Posterior vena cava (tissue), 2 donors: Measurements from ENCODE around the gene FAM162A. TPM values are rescaled to one million over a fixed set of nuclear protein-coding genes. Genes with fewer than 3 reads are reported as not detected.
"Not testable (repeated sequence)": the region's sequence is repeated elsewhere in the genome, so short reads cannot be mapped to it uniquely, and the experiment has no call there.

Source experiments
- DNase-seq: peaks from one replicate; pipeline ENCODE4 v3.0.0-alpha.2; 2020; ENCODE audit warnings: low spot score
- intact Hi-C, 2 donors: fragments of 100-400 bp; cut with DNase I; formaldehyde crosslinking; loops; one replicate each; pipeline versions ENCODE4 v1.14.1 to v1.14.2; 2022 to 2023
- total RNA-seq, 2 donors: library from RNA; stranded (reverse); fragmentation: NEBNext Ultra II Directional; extraction: Animal tissue kit (Norgen Biotek cat#: 25700); gene quantifications; one replicate each; pipeline ENCODE4 v1.2.1, GENCODE V29; 2021
- donor health status: DM: yes; HTN: yes; CAD: no.
- donor health status: DM: yes; HTN: yes; CAD: no.

Gene FAM162A
- total RNA-seq, 2 donors from 2014 or later = 31.5 to 36.9 TPM

GRCh38 chr3:122410639-122411038, 26.7 kb downstream of the FAM162A start:
- intact Hi-C loops = loop anchor here in 1 of 2 donors (10.0 kb wide), 1 partner anchor 1134 kb away; no protein-coding TSS in a partner anchor
- no peak for DNase-seq

- DNase-seq = no peak
- intact Hi-C loops = loop anchor here in 1 of 2 donors (10.0 kb wide), 1 partner anchor 1130 kb away; no protein-coding TSS in a partner anchor
These were observed 30.4 kb downstream of the FAM162A start for GRCh38 chr3:122414391-122414790.

GRCh38 chr3:122415104-122415744, 31.2 kb downstream of the FAM162A start:
- no peak for DNase-seq
- intact Hi-C loops = loop anchor here in 1 of 2 donors (10.0 kb wide), 1 partner anchor 1130 kb away; no protein-coding TSS in a partner anchor

DNA sequence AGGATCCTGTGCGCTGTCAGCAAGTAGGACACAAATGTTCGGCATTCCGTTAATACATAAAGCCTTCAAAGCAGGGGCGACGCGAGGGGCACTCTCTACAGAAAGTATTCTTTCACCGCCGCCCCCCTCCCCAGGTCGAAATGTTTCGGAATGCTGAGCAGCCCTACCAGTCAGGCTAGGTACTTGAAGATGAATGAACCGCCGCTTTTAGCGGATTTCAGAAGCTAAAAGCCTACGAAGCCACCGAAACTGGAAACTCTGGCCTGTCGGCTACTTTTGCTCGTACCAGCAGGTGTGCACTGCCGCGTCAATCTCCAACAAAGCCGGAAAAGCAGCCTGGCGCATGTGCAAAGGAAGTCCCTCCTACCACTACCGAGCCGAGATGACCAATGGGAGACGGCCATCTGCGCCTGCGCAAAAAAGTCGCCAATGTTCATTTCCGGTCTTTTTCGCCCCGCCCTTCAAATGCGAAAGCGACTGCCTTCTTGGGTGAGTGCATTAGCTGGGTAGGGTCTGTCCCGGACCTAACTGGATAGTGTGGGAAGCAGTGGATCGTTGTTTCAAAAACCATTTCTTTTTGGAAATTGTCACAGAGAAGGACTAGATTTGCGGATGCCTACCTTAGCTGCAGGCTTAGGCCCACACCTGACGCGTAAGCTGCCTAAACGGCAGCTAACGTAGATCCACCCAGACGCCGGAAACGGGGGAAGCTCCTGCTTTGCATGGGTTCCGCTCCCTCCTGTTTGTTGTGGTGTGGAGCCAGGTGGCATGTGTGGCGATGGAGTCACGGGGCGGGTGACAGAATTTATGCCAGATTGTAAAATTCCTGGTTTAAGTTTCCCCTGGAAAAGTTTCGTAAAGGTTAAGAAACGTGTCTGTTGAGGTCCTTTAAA, 32.0 kb downstream of the FAM162A start, which contains the start of gene WDR5B:
TSS of gene WDR5B (minus strand) at position 301 of the 893 bp plus-strand sequence. CDS start 534 bp downstream, outside the sequence.
- DNase-seq = peak; percentile 99
- intact Hi-C loops = loop anchor here in 1 of 2 donors (10.0 kb wide), 1 partner anchor 1129 kb away; no protein-coding TSS in a partner anchor

DNA sequence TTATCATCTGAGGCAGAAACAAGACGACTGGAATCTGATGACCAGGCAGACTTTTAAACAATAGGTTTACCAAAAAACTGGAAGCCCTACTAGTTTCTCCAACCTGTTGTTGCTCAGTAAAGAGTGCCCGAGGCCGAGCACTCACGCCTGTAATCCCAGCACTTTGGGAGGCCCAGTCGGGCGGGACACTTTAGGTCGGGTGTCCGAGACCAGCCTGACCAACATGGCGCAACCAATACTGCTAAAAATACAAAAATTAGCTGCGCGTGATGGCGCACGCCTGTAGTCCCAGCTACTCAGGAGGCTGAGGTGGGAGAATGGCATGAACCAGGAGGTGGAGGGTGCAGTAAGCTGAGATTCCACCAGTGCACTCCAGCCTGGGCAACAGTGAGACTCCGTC, 33.0 kb downstream of the FAM162A start:
- no peak for DNase-seq
- intact Hi-C loops = loop anchor here in 1 of 2 donors (10.0 kb wide), 1 partner anchor 1128 kb away; no protein-coding TSS in a partner anchor

DNA sequence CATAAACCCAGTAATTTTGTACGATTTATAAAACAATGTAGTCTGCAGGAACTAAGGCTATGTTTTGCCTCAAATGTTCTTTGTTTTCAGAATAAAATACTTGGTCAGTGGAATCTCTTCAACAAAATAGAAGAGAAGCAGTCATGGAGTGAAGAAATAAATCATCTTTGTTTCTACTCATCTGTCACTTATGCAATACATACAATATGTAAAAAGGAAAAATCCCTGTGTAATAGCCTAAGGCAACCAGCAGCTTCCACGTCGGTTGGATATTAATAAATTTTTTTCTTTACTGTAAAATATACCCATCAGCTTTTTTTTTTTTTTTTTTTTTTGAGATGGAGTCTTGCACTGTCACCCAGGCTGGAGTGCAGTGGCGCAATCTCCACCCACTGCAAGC, 37.1 kb downstream of the FAM162A start:
- DNase-seq = no peak

GRCh38 chr3:122421836-122422235, 37.9 kb downstream of the FAM162A start:
- DNase-seq = no peak
- intact Hi-C loops = no loop called here

More for the DNA sequence above, 37.1 kb downstream of the FAM162A start:
- intact Hi-C loops = no loop called here

- intact Hi-C loops = no loop called here
- no peak for DNase-seq
These were observed 44.0 kb downstream of the FAM162A start for GRCh38 chr3:122427857-122428471.

DNA sequence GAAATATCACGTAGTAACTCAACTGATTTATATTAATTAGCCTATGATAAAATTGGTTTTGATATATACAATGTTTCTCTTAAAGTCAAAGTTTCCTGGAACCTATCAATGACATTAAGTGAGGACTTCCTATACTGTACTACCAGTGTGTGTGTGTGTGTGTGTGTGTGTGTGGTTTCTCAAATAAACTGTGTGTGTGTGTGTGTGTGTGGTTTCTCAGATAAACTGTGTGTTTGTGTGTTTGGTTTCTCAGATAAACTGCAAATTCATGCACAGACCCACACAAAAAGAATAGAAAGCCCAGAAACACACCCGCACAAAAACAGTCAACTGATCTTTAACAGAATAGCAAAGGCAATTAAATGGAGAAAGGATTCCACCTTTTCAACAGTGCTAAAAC, 46.4 kb downstream of the FAM162A start:
- intact Hi-C loops = no loop called here
- DNase-seq = no peak

GRCh38 chr3:122435950-122436349, 52.0 kb downstream of the FAM162A start:
- DNase-seq = no peak
- intact Hi-C loops = no loop called here

- DNase-seq = no peak
- intact Hi-C loops = no loop called here
These were observed 59.1 kb downstream of the FAM162A start for GRCh38 chr3:122443090-122443489.

DNA sequence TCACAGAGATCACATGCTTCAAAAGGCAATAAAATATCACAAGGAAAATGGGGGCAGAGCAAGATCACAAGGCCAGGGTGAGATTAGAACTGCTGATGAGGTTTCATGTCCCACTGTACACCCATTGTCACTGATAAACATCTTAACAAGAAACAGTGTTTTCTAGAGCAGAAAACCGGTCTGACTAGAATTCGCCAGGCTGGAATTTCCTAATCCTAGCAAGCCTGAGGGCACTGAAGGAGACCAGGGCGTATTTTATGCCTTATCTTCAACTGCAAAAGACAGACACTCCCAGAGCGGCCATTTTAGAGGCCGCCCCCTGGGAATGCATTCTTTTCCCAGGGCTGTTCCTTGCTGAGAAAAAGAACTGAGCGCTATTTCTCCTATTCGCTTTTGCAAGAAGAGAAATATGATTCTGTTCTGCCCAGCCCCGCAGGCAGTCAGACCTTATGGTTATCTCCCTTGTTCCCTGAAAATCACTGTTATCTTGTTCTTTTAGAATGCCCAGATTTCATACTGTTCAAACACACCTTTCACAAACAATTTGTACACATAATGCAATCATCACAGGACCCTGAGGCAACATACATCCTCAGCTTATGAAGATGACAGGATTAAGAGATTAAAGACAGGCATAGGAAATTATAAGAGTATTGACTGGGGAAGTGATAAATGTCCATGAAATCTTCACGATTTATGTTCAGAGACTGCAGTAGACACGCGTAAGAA, 59.9 kb downstream of the FAM162A start:
- DNase-seq, intact Hi-C loops: not testable (repeated sequence)

GRCh38 chr3:122444491-122444887, 60.5 kb downstream of the FAM162A start:
- DNase-seq, intact Hi-C loops: not testable (repeated sequence)

- intact Hi-C loops, DNase-seq: not testable (repeated sequence)
These were observed 64.2 kb downstream of the FAM162A start for GRCh38 chr3:122448218-122448617.

- intact Hi-C loops = no loop called here
- DNase-seq = no peak
These were observed 67.4 kb downstream of the FAM162A start for GRCh38 chr3:122451371-122451770.

GRCh38 chr3:122456074-122456473, 72.1 kb downstream of the FAM162A start:
- intact Hi-C loops = no loop called here

GRCh38 chr3:122457706-122458105, 73.7 kb downstream of the FAM162A start:
- DNase-seq = no peak
- intact Hi-C loops = no loop called here

More at GRCh38 chr3:122456074-122456473, 72.1 kb downstream of the FAM162A start:
- DNase-seq = no peak

- intact Hi-C loops = no loop called here
- no peak for DNase-seq
These were observed 75.0 kb downstream of the FAM162A start for GRCh38 chr3:122458992-122459391.

DNA sequence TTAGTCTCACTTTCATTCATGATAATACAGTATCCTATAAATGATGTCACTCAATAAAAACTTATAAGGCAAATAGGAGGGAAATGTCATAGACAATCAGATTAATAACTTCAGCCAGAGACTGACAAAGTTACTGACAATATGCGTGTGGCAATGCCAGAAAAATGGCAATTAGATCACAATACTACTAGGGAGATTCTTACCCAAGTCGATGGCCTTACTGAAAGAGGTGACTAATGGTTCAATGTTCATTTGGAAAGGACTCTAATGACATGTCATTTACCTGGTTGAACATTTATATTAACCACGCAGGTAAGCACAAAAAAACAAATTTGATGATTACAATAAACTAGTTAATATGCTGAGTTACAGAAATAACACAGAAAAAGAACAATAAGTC, 77.8 kb downstream of the FAM162A start:
- intact Hi-C loops = no loop called here
- no peak for DNase-seq
